Epithelial cell of proximal tubule (primary cell): ENCODE data around the gene B4GALT5. TPM values are rescaled to one million over a fixed set of nuclear protein-coding genes. Genes with fewer than 3 reads are reported as not detected.

Experiments
- DNase-seq: peaks from one replicate; pipeline ENCODE4 v3.0.0-alpha.2; 2011; ENCODE audit warnings: low read depth
- H3K4me3 ChIP-seq: 2 replicates; pipeline ENCODE4 v1.5.1; 2011; ENCODE audit warnings: low read depth, mild to moderate bottlenecking, low read length
- total RNA-seq: library from RNA; depleted of rRNA; stranded (reverse); fragments of >200 nt; gene quantifications from 2 replicates; pipeline ENCODE4 v1.2.3, GENCODE V29; 2015
- TF ChIP-seq, protein P1 (sequence below): conservative IDR thresholded peaks from 2 replicates; pipeline ENCODE4 v1.5.1; 2012; ENCODE audit warnings: low read depth, mild to moderate bottlenecking, low read length

The B4GALT5 gene
- total RNA-seq, 1 donor from 2014 or later = 27.4 TPM

DNA sequence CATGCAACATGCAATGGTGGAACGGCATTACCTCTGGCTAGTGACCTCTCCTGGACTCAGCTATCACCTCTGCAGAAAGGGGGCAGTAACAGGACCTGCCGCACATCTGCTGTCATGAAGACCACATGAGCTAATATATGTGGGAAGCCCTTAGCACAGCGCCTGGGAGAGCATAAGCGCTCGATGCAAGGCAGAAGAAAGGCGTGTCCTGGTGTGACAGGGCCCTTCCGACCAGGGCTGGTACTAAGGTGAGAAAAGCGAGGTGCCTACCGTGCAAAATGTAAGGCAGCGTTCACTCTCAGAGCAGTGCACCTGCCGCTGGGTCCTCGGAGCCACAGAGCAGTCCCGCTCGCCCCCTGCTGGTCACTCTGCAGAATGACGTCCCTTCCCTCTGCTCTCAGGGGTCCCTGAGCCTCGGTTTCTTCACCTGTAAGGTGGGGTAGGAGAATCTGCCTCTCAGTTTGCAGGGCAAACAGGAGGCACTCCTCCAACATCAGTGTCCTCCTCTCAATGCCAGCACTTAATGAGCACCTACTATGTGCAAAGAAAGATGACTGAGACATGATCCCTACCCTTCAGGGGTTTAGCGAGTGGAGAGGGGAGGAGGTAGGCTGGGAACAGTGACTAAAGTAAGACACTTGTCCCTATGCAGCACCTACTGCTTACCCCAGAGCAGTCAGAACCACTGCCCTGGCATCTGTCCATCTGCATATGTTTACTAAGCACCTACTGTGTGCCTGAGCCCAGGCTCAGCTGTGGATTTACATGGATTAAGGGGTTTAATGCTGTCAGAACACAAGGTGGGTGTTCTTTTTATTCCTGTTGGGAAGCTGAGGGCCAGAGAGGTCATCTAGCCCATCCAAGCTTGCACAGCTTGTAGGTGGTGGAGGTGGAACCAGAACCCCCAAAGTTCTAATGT, 104.7 kb downstream of the B4GALT5 start:
- H3K4me3 ChIP-seq = peak overlapping the region; percentile 8
- DNase-seq = no peak
- TF ChIP-seq, protein P1, sequence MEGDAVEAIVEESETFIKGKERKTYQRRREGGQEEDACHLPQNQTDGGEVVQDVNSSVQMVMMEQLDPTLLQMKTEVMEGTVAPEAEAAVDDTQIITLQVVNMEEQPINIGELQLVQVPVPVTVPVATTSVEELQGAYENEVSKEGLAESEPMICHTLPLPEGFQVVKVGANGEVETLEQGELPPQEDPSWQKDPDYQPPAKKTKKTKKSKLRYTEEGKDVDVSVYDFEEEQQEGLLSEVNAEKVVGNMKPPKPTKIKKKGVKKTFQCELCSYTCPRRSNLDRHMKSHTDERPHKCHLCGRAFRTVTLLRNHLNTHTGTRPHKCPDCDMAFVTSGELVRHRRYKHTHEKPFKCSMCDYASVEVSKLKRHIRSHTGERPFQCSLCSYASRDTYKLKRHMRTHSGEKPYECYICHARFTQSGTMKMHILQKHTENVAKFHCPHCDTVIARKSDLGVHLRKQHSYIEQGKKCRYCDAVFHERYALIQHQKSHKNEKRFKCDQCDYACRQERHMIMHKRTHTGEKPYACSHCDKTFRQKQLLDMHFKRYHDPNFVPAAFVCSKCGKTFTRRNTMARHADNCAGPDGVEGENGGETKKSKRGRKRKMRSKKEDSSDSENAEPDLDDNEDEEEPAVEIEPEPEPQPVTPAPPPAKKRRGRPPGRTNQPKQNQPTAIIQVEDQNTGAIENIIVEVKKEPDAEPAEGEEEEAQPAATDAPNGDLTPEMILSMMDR = peak; percentile 95

- no peak overlapping the region for H3K4me3 ChIP-seq
- DNase-seq = no peak
- TF ChIP-seq, protein P1 = no peak
These were observed 106.1 kb downstream of the B4GALT5 start for GRCh38 chr20:49607568-49607967.

- TF ChIP-seq, protein P1 = peak; percentile 49
- no peak overlapping the region for H3K4me3 ChIP-seq
- DNase-seq = no peak
These were observed 110.5 kb downstream of the B4GALT5 start for GRCh38 chr20:49603209-49603627.

DNA sequence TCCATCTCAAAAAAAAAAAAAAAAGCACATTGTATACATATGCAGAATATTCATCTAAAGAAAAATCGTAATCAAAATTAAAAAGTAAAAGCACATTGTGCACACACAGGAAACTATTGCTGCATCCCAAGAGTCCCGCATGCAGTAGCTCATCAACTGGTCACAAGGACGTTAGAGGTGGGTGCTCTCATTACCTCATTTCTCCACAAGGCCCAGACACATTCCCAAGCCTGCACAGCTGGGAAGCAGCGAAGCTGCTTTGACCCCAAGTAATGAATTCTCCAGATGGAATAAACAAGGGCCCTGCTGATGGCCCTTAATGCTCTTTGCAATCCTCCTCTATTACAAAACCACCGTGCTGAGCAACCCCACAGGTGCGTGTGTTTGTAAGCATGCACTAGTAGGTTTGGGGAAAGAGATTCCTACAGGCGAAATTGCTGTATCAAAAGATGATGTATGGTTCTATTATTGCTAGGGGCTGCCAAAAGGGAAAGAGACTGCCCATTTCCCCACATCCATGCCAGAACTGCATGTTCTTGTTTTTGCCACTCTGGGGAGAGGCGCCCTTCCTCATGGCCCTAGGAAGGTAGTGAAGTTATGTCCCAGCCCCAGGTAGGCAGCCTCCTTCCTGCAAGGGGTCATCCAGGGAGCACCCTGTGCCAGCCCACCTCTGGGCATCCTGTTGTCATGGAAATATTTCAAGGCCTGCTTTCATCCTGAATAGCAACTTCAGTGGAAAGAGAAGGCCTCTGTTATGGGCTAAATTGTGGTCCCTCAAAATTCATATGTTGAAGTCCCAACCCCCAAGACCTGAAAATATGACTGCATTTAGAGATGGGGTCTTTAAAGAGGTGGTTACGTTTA, 111.1 kb downstream of the B4GALT5 start:
- DNase-seq = no peak
- TF ChIP-seq, protein P1 = no peak
- H3K4me3 ChIP-seq = no peak overlapping the region

- DNase-seq = no peak
- no peak overlapping the region for H3K4me3 ChIP-seq
- TF ChIP-seq, protein P1 = no peak
These were observed 112.3 kb downstream of the B4GALT5 start for GRCh38 chr20:49601153-49601924.

DNA sequence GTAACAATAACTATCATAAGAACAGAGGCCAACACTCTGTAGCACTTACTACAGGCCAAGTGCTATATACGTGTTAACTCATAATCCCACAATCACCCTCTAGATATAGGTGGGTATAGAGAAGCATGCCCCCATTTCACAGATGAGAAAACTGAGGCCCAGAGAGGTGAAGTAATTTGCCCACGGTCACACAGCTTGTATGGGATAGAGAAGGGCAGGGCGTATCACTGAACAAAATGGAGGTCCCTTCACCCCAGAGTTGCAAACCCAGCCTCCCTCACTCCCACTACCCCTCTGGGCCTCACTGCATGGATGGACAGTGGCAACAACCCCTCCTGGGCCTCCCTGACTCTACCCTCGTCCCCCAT, 113.9 kb downstream of the B4GALT5 start:
- TF ChIP-seq, protein P1 = no peak
- no peak for DNase-seq
- no peak overlapping the region for H3K4me3 ChIP-seq
